NOMO-1 treated with dmso at 0.1 percent for 144 hours (cell line): Measurements from ENCODE around the gene ERN1.
"Not testable (repeated sequence)": the region's sequence is repeated elsewhere in the genome, so short reads cannot be mapped to it uniquely, and the experiment has no call there.

Source experiments
- DNase-seq: peaks from one replicate; lab custom pipeline; 2025; ENCODE audit not compliant: unreplicated experiment; lab: John Stamatoyannopoulos, UW

Gene ERN1

GRCh38 chr17:64036198-64036922 lies 93.6 kb downstream of the ERN1 start:
- DNase-seq: no peak

GRCh38 chr17:64032081-64032480 lies 97.9 kb downstream of the ERN1 start:
- DNase-seq: no peak

GRCh38 chr17:64028874-64029464 lies 101.0 kb downstream of the ERN1 start:
- DNase-seq: peak; percentile 17

DNA sequence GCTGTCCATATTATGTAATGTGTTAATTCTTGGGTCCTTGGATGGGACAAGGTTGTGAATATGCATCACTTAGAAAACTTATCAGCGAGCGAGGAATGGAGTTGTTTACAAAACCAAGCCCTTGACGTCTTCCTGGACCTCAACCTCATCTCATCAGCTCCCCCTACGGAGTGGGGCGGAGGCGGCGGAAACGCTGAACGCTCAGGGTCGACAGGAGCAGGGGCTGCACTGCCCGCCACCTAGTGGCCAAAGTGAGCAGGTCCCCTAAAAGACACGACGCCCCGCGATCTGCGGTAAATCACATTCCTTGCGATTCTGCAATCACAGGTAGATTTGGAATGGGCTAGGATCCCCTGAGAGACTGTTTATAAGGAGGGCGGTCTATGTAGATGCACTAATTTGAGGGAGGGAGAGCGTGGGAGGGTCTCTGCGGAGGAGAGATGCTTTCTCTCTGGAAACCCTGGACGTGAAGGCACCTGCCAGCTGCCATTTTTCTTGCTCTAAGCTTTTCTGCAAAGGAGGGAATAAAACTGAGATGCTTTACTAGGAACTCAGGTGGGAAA lies 104.1 kb downstream of the ERN1 start:
- peak; percentile 84 for DNase-seq

GRCh38 chr17:64024781-64025731 lies 104.9 kb downstream of the ERN1 start:
- no peak for DNase-seq

- no peak for DNase-seq
These were observed 105.7 kb downstream of the ERN1 start for GRCh38 chr17:64024215-64024654.

DNA sequence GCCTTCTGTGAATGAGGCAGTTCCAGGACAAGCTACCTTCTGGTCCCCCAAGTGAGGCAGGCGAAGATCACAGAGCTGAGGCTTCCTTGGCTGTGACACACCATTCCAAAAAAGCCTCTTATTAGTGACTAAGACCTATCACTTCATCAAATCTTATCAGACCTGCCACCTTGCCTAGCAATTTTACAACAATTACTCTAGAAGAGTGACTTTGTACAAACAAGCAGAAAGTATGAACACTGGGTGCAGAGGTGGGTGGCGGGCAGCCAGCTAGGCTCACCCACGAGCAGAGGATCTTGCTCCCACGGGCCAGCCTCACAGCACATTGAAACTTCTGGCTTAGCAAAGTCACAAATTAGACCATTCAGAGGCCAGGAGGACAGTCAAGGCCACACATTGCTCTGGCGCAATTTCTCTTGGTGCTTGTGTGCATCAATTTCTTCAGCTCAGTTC lies 107.3 kb downstream of the ERN1 start:
- DNase-seq: no peak

GRCh38 chr17:64020056-64020766 lies 109.7 kb downstream of the ERN1 start, which contains the start of gene ICAM2:
Gene ICAM2 (minus strand): TSS chr17:64020633. CDS start chr17:64006691, 13,942 bp downstream.
- DNase-seq: peak; percentile 79

GRCh38 chr17:64019551-64019961 lies 110.4 kb downstream of the ERN1 start:
- DNase-seq: not testable (repeated sequence)

GRCh38 chr17:64017381-64017980 lies 112.5 kb downstream of the ERN1 start:
- no peak for DNase-seq

DNA sequence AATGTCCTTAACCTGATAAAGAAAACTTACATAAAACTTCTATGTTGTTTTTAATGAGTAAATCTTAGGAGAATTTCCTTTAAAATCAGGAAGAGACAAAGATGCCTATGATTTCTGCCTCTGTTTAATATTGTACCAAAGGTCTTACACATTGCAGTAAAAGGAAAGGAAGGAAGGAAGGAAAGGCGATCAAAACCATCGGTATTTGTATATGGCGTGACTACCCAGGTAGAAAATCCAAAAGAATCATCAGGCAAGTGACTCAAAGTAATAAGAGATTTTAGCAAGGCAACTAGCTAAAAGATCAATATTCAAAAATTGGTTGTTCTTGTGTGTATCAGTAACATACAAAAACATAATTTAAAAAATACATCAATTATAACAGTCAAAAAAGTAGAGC lies 113.0 kb downstream of the ERN1 start:
- no peak for DNase-seq

- DNase-seq: no peak
These were observed 113.6 kb downstream of the ERN1 start for GRCh38 chr17:64016231-64016784.

DNA sequence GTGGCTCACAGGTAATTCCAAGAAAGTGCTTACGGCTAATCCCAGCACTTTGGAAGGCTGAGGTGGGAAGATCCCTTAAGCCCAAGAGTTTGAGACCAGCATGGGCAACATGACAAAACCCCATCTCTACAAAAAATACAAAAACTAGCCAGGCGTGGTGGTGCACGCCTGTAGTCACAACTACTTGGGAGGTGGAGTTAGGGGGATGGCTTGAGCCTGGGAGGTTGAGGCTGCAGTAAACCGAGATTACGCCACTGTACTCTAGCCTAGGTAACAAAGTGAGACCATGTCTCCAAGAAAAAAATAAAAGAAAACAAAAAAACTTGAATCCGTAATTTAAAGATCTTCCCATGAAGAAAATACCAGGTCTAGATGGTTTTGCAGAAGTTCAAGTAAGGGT lies 114.5 kb downstream of the ERN1 start:
- DNase-seq: no peak

DNA sequence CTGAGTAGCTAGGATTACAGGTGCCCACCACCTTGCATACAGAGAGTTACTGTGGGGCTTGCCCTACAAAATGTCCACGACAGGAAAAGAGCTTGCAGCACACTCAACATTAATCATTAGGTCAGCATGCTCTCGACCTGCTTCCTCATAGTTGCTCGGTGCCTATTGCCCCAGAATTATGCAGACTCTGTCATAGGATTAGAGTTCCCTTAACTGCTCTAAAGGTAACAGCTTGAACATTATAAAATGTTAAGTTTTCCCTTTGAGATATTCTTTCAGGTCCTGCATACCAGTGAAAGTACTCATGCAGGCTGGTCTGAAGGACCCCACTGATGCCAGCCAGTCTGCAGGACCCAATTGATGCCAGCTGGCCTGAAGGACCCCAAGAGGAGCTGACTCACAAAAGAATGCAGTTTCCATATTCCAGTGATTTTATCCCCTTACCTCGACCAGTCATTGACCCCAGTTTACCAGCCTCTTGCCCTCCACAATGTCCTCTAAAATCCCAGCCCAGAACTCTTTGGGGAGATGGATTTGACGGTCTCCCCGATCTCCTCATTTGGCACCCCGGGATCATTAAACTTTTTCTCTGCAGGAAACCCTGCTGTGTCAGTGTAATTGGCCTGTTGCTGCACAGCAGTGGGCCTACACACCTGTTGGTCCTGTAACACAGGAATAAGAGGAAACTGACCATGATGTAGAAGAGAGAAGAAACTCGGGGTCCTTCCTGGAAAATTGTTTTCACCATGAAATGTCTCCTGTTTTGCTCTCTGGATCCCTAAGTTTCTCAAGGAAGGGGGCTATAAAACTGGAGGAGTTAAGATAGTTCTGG lies 120.2 kb downstream of the ERN1 start:
- peak; percentile 34 for DNase-seq

DNA sequence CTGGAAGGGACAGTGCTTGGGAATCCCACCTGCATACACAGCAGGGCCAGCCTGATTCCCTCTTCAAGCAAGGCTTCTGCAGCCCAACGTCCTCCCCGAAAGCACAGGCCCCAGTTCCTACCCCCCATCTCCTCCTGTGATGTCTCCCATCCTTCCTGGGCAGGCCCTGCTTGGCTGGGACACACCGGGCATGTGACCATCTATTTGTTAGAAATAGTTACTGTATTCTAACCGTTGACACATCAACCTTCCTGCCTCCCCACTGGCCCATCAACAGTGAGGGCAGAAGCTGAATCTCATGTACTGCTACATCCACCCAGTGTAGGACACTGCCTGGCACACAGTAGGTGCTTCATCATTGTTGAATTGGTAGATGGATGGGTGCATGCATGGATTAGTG lies 121.1 kb downstream of the ERN1 start:
- no peak for DNase-seq

DNA sequence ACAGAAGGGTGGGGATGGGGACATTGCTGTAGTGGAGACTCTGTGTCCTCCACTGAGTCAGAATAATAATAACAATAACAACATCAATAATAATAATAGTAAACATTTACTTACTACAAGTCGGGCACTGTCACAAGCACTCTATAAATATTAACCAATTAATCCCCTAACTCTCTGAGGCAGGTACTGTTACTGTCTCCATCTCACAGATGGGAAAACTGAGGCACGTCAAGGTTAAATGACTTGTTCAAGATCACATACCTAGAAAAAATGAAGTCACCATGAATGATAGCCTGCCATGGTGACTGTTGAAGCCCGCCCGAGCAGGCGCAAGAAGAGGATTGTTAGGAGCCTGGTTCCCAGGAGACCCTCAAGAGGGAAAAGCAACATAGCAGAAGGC lies 121.6 kb downstream of the ERN1 start:
- no peak for DNase-seq

DNA sequence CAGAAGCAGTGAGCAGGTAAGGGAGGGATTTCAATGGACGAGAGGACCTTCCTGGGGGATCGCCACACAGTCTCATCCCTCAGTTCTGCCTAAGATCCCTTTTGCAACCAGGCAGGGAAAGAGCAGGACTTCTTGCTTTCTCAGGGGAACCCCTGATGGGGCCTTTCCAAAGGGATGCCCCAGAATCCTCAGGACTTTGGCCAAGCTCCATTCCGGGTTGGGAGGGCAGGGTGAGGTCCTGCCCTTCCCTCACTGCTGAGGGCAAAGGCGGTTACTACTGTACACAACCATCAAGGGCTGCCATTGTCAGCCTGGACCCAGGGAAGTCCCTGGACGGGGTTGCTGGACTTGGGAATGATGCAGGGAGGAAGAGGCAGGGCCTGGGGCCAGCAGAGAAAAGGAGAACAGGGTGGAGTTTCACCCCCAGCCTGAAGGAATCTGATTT lies 122.1 kb downstream of the ERN1 start:
- no peak for DNase-seq

GRCh38 chr17:64007089-64007837 lies 122.7 kb downstream of the ERN1 start:
- DNase-seq: not testable (repeated sequence)
